H9 (cell line): Measurements from ENCODE around the gene MATN1. TPM values are rescaled to one million over a fixed set of nuclear protein-coding genes. Genes with fewer than 3 reads are reported as not detected.
A peak's percentile ranks its signal among the peaks of the same experiment; 100 is the strongest.

ENCODE experiments used
- DNase-seq: peaks from one replicate; pipeline ENCODE4 v3.0.0-alpha.2; 2017
- H2AFZ ChIP-seq: one replicate; pipeline ENCODE4 v1.6.1; 2013; ENCODE audit warnings: mild to moderate bottlenecking, low read length, control low read depth, moderate library complexity
- H2AK5ac ChIP-seq: 2 replicates; pipeline ENCODE4 v1.6.1; 2013; ENCODE audit warnings: low read length, control low read depth, mixed read lengths; ENCODE audit not compliant: insufficient read length
- H2BK120ac ChIP-seq: one replicate; pipeline ENCODE4 v1.6.1; 2013; ENCODE audit warnings: low read depth, mild to moderate bottlenecking, low read length, control low read depth, inconsistent platforms; ENCODE audit not compliant: poor library complexity, severe bottlenecking
- H2BK12ac ChIP-seq: 2 replicates; pipeline ENCODE4 v1.6.1; 2013; ENCODE audit warnings: low read length, control low read depth, mixed read lengths, low read depth; ENCODE audit not compliant: insufficient read length
- H2BK15ac ChIP-seq: 2 replicates; pipeline ENCODE4 v1.6.1; 2013; ENCODE audit warnings: low read depth, low read length, control low read depth
- H2BK20ac ChIP-seq: one replicate; pipeline ENCODE4 v1.6.1; 2013; ENCODE audit warnings: low read depth, mild to moderate bottlenecking, low read length, control low read depth, inconsistent platforms; ENCODE audit not compliant: poor library complexity, severe bottlenecking
- H2BK5ac ChIP-seq: 2 replicates; pipeline ENCODE4 v1.6.1; 2013; ENCODE audit warnings: low read length, control low read depth, mixed read lengths; ENCODE audit not compliant: insufficient read length
- H3K14ac ChIP-seq: 2 replicates; pipeline ENCODE4 v1.6.1; 2013; ENCODE audit warnings: low read length, control low read depth; ENCODE audit not compliant: insufficient read depth
- H3K18ac ChIP-seq: 2 replicates; pipeline ENCODE4 v1.6.1; 2013; ENCODE audit warnings: low read depth, mild to moderate bottlenecking, mixed read lengths, low read length, control low read depth; ENCODE audit not compliant: insufficient read length
- H3K23ac ChIP-seq: 2 replicates; pipeline ENCODE4 v1.6.1; 2013; ENCODE audit warnings: low read length, control low read depth, mixed read lengths, low read depth; ENCODE audit not compliant: insufficient read length
- H3K23me2 ChIP-seq: 2 replicates; pipeline ENCODE4 v1.6.1; 2013; ENCODE audit warnings: low read depth, mild to moderate bottlenecking, mixed read lengths, low read length, control low read depth; ENCODE audit not compliant: insufficient read length, poor library complexity, severe bottlenecking
- H3K27ac ChIP-seq: 2 replicates; pipeline ENCODE4 v1.5.1; 2013; ENCODE audit warnings: low read length, control low read depth, mixed read lengths, low read depth; ENCODE audit not compliant: insufficient read length
- H3K27me3 ChIP-seq: 2 replicates; pipeline ENCODE4 v1.6.1; 2013; ENCODE audit warnings: low read length, control low read depth, inconsistent platforms; ENCODE audit not compliant: insufficient read depth
- H3K4ac ChIP-seq: 2 replicates; pipeline ENCODE4 v1.6.1; 2013; ENCODE audit warnings: low read depth, mild to moderate bottlenecking, control low read depth, inconsistent platforms, low read length, moderate library complexity
- H3K4me1 ChIP-seq: 2 replicates; pipeline ENCODE4 v1.6.1; 2013; ENCODE audit warnings: low read length, control low read depth, inconsistent platforms; ENCODE audit not compliant: insufficient read depth
- H3K4me2 ChIP-seq: 2 replicates; pipeline ENCODE4 v1.6.1; 2013; ENCODE audit warnings: low read length, control low read depth, mixed read lengths; ENCODE audit not compliant: insufficient read length, insufficient read depth
- H3K56ac ChIP-seq: 2 replicates; pipeline ENCODE4 v1.6.1; 2013; ENCODE audit warnings: low read depth, mild to moderate bottlenecking, mixed read lengths, low read length, control low read depth; ENCODE audit not compliant: insufficient read length
- H3K79me1 ChIP-seq: 2 replicates; pipeline ENCODE4 v1.6.1; 2013; ENCODE audit warnings: low read depth, mild to moderate bottlenecking, moderate library complexity, low read length, control low read depth, inconsistent platforms; ENCODE audit not compliant: insufficient read depth, poor library complexity, severe bottlenecking
- H3K79me2 ChIP-seq: 2 replicates; pipeline ENCODE4 v1.6.1; 2013; ENCODE audit warnings: low read length, control low read depth, inconsistent platforms; ENCODE audit not compliant: insufficient read depth
- H3K9ac ChIP-seq: 2 replicates; pipeline ENCODE4 v1.6.1; 2013; ENCODE audit warnings: low read length, control low read depth, mixed read lengths; ENCODE audit not compliant: insufficient read length; ENCODE audit errors: extremely low read depth
- H3K9me3 ChIP-seq: one replicate; pipeline ENCODE4 v1.6.1; 2013; ENCODE audit warnings: low read depth, low read length, inconsistent platforms; ENCODE audit not compliant: control insufficient read depth
- H3T11ph ChIP-seq: one replicate; pipeline ENCODE4 v1.6.1; 2013; ENCODE audit warnings: mild to moderate bottlenecking, low read length, control low read depth, inconsistent platforms
- H4K20me1 ChIP-seq: one replicate; pipeline ENCODE4 v1.6.1; 2013; ENCODE audit not compliant: control insufficient read depth, insufficient read length, insufficient read depth
- H4K5ac ChIP-seq: 2 replicates; pipeline ENCODE4 v1.6.1; 2013; ENCODE audit warnings: low read depth, mild to moderate bottlenecking, mixed read lengths, low read length, control low read depth; ENCODE audit not compliant: insufficient read length
- H4K8ac ChIP-seq: replicated peaks from 2 replicates; pipeline ENCODE4 v1.6.1; 2013; ENCODE audit warnings: low read length, control low read depth, mixed read lengths, low read depth; ENCODE audit not compliant: insufficient read length
- H4K91ac ChIP-seq: 2 replicates; pipeline ENCODE4 v1.6.1; 2013; ENCODE audit warnings: low read depth, mild to moderate bottlenecking, moderate library complexity, mixed read lengths, low read length, control low read depth; ENCODE audit not compliant: insufficient read length
- H3K27ac Mint-ChIP-seq, 3 experiments: 2 replicates in 2 of 3; 3 replicates in 1 of 3; pipeline ENCODE4 v1.8.0; 2020 to 2021; ENCODE audit warnings: mixed read lengths in 3 of 3, mild to moderate bottlenecking in 1 of 3, moderate library complexity in 1 of 3
- H3K27me3 Mint-ChIP-seq: 2 replicates; pipeline ENCODE4 v1.8.0; 2021; ENCODE audit warnings: low read depth, mild to moderate bottlenecking, moderate library complexity, mixed read lengths
- H3K36me3 Mint-ChIP-seq, 3 experiments: 2 replicates in 2 of 3; 3 replicates in 1 of 3; pipeline ENCODE4 v1.8.0; 2020 to 2021; ENCODE audit warnings: low read depth in 3 of 3, mixed read lengths in 3 of 3; ENCODE audit not compliant: insufficient read depth in 1 of 3
- H3K4me1 Mint-ChIP-seq, 2 experiments: 2 replicates each; pipeline ENCODE4 v1.8.0; 2020; ENCODE audit warnings: mixed read lengths in 2 of 2
- H3K4me3 Mint-ChIP-seq, 2 experiments: 2 replicates in 1 of 2; 3 replicates in 1 of 2; pipeline ENCODE4 v1.8.0; 2020 to 2021; ENCODE audit warnings: mild to moderate bottlenecking in 2 of 2, mixed read lengths in 2 of 2, moderate library complexity in 1 of 2
- H3K9me3 Mint-ChIP-seq, 2 experiments: 2 replicates in 1 of 2; 3 replicates in 1 of 2; pipeline ENCODE4 v1.8.0; 2020; ENCODE audit warnings: mild to moderate bottlenecking in 2 of 2, mixed read lengths in 2 of 2, moderate library complexity in 1 of 2
- CTCF ChIP-seq: fragments of 200-600 bp; sonication (generic); conservative IDR thresholded peaks from 3 replicates; pipeline ENCODE4 v1.8.0; 2021; ENCODE audit warnings: antibody characterized with exemption, mild to moderate bottlenecking
- WGBS: extraction: QIAGEN DNeasy Blood & Tissue Kit; methylation state at CpG from one replicate; pipeline ENCODE4 v1.1.7; 2013; ENCODE audit warnings: missing lambda C conversion rate, low lambda C conversion rate, mixed read lengths; ENCODE audit not compliant: insufficient read length; ENCODE audit errors: extremely low coverage; 5-methylcytosine and 5-hydroxymethylcytosine counted together
- total RNA-seq: library from RNA; stranded (reverse); gene quantifications from 2 replicates; pipeline ENCODE4 v1.2.1, GENCODE V29; 2021

The MATN1 gene
- total RNA-seq, 1 experiment from 2014 or later = not detected

DNA sequence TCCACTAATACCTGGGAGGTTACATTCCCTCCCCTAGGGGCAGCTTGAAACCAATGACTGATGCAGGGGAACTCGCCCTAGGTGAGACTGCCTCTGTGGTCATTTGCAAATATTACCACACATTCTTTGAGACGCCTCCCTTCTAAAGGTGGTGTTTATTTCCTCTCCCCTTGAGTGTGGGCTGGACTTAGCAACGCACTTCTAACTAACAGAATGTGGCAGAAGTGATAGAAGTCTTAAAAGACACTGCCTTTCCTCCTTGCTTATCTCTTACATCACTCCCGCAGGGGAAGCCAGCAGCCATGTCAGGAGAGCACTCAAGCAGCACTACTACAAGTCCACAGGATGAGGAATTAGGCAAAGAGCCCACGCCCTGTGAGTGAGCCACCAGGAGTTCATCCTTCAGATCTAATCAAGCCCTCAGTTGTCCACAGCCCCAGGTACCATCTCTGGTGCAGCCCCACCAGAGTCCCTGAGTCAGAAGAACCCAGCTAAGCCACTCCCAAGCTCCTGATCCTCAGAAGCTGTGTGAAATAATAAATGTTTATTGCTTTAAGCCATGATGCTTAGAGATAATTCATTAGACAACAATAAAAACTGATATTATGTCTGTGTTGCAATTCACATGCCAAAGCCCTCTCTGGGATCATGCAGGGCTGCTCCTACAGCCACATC lies 14.8 kb upstream of the MATN1 start:
- H3K56ac ChIP-seq = no peak overlapping the region
- H2BK20ac ChIP-seq = no peak overlapping the region
- H4K91ac ChIP-seq = no peak overlapping the region
- Mint-ChIP-seq H3K27me3 (peaks cover 3% of the 10 kb centered on the region; the same call in 1 of the 2 replicates), H3K4me3 (no peak overlapping the region), H3K4me1 (peaks cover 24 to 26% of the 10 kb centered on the region in 2 experiments), H3K36me3 (no peaks in the 10 kb centered on the region; a peak in 1 of 7 replicates), H3K9me3 (no peaks in the 10 kb centered on the region), H3K27ac (no peak overlapping the region)
- DNase-seq = peak; percentile 29
- no peak overlapping the region for H2BK120ac ChIP-seq
- no peak overlapping the region for H3K9ac ChIP-seq
- WGBS = no CpG with 5 or more reads among the region's 5 CpGs
- H2AFZ ChIP-seq = no peak overlapping the region
- peaks cover 3% of the 10 kb centered on the region; the same call in 1 of the 2 replicates for H3K4me1 ChIP-seq
- no peak overlapping the region; the same call in 1 of the 2 replicates for H3K14ac ChIP-seq
- no peaks in the 10 kb centered on the region for H3K79me2 ChIP-seq
- TF ChIP-seq CTCF = peak; percentile 50
- peak overlapping the region; percentile 21 for H3K18ac ChIP-seq
- H4K20me1 ChIP-seq = no peaks in the 10 kb centered on the region
- H3K79me1 ChIP-seq = no peaks in the 10 kb centered on the region
- H3K4ac ChIP-seq = no peak overlapping the region
- H3K23me2 ChIP-seq = no peaks in the 10 kb centered on the region
- H3K27ac ChIP-seq = no peak overlapping the region
- H3K27me3 ChIP-seq = no peaks in the 10 kb centered on the region
- no peak overlapping the region for H2BK5ac ChIP-seq
- H2BK15ac ChIP-seq = no peak overlapping the region
- H4K5ac ChIP-seq = no peak overlapping the region
- no peak overlapping the region for H3K23ac ChIP-seq
- H3T11ph ChIP-seq = no peak overlapping the region
- H4K8ac ChIP-seq = no peak overlapping the region
- no peak overlapping the region for H2BK12ac ChIP-seq
- no peak overlapping the region for H3K4me2 ChIP-seq
- no peaks in the 10 kb centered on the region for H3K9me3 ChIP-seq
- H2AK5ac ChIP-seq = no peak overlapping the region
